ENCODE data around the gene PHLPP1.
A peak's percentile ranks its signal among the peaks of the same experiment; 100 is the strongest.

PHLPP1 gene

DNA sequence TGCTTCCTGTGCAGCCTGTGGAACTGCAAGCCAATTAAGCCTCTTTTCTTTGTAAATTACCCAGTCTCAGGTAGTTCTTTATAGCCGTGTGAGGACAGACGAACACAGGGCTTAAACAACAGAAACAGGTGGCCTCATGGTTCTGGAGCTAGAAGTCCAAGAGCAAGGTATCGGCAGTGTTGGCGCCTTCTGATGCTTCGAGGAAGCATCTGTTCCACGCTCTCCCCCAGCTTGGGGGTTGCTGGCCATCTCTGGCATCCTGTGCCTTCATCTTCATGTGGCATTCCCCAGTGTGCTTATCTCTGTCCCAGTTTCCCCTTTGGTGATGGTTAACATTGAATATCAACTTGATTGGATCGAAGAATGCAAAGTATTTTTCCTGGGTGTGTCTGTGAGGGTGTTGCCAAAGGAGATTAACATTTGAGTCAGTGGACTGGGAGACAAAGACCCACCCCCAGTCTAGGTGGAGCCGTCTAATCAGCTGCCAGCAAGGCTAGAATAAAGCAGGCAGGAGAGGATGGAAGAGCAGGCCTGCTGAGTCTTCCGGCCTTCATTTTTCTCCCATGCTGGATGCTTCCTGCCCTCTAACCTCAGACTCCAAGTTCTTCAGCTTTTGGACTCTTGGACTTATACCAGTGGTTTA, 287.6 kb downstream of the PHLPP1 start:
- no peak for DNase-seq (ENCODE audit: low read depth in 2 of 2)

DNA sequence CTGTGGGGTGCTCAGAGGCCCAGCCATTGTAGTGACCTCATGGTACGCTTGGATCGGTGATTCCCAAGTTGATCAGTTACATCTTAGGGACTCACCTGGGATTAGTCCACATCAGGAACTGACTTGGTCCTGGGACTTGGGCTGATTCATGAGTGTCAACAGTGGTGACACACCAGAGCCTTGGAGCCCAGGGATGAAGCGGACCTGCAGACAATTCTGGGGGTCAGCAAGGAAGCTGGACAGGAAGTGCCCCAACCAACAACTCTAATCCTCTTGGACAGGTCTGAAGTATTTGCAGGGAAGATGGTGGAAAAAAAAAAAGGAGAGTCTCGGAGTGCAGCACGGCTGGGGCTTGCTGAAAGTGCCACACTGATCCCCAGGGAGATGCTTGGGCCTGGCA, 288.6 kb downstream of the PHLPP1 start:
- DNase-seq (ENCODE audit: low read depth in 2 of 2) = no peak

DNA sequence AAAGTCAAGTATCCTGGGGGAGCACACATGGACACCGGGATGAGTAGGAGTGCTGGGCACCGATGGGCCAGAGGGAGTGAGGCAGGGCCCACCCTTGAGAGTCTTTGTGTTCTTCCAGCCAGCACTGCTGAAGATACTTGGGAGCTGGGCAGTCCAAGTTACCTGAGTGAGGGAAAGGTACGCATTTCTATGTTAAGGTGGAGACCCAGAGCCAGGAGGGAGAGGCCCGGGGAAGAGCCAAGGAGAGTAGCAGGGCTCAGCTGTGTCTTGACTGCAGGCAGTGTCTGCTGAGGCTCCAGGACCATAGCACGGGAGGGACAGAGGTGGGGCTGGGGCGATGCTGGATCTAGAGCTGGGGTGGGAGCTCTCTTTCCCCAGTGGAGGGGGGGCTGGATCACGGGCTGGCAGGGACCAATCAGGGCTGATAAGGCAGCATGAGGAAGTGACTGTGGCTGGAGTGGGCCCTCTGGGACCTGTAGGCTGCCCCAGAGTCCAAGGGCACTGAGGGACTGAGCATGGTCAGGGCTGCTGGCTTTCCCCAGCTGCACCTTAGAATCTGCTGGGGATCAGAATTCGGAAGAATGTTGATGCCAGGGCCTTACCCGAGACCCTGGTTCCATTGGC, 289.2 kb downstream of the PHLPP1 start:
- no peak for DNase-seq (ENCODE audit: low read depth in 2 of 2)

DNA sequence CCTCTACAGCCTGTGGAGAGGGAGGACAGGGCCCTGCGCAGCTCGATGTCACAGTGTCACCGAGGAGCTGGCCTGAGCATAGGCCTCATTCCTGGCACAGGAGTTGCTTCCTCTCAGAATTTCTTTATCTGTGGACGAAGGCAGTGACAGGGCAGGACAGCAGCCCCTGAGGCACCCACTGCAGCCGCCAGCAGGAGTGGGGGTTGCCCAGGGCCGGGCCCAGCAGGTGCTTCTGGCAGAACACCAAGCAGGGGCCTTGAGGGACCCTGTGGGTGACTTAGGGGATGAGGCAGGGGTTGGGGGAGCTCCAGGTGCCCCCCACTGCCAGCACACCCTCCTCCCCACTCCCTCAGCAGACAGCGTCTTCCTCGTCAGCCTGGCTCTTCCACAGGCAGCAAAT, 290.0 kb downstream of the PHLPP1 start:
- DNase-seq (ENCODE audit: low read depth in 2 of 2) = no peak

DNA sequence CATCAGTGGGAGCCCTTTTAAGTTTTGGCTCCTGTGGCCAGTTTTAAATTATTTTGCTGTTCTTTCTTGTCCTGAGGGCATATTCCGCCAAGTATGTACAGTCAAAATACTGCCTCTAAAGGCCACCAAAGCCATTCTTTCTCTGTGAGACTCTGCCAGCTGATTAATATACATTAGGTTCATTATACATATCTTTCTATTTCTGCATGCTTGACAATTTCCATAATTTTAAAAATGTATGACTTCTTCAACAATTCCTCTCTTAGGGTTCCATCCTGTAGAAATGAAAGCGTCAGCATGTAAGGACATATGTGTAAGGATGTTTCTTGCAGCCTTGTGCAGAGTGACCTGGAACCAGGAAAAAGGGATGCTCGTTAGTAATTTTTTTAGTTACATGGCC, 291.9 kb downstream of the PHLPP1 start:
- no peak for DNase-seq (ENCODE audit: low read depth in 2 of 2)

DNA sequence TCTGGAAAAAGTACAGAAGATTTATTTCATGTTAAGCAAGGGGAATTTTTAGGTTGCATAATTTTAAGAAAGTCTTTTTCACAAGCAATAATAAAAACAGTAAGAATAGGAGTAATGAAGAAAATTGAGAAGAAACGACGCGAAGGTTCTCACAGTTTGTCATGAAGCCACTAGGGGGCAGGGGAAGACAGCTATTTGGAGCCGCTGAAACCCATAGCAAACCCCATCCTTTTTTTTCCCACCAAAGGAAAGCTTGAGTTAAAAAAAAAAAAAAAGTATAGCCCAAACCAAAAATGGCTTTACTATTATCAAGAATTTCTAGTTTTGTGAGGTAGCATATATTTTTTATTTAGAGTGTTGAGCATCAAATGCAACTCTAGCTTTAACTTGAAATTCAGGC, 300.9 kb downstream of the PHLPP1 start:
- DNase-seq (ENCODE audit: low read depth in 2 of 2) = peak; percentile 16 to 24

DNA sequence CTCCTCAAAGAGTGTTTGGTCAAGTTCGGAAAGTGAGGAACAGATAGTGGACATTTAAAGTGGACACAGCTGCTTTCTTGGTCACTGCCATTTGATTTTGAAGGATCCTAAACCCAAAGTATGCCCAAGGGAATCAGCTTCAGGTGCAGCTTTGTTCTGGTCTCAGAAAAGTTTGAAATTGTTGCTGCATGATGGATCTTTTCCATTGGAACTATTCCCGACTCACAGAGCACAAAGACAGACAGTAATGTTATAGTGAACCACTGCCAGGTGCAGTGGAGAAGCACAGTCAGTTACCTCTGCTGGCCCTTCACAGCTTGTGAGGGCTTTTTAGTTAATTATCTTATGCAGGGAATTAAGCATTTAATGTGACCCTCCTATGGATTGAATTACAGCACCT, 301.7 kb downstream of the PHLPP1 start:
- no peak for DNase-seq (ENCODE audit: low read depth in 2 of 2)

DNA sequence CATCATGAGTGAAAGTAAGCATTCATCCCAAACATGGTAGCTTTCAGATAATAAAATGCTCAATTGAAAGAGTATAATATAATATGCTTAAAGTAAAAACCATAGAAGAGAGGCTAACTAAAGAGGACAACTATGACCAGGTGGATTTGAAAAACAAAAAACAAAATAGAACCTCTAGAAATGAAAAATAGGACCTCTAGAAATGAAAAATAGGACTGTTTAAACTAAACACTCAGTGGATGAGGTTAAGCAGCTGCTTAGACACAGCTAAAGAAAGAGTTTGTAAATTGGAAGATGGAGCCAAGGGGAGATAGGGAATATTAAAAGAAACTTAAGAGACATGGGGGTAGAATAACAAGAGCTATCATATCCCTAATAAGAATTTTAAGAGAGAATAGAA, 302.6 kb downstream of the PHLPP1 start:
- DNase-seq (ENCODE audit: low read depth in 2 of 2) = no peak

DNA sequence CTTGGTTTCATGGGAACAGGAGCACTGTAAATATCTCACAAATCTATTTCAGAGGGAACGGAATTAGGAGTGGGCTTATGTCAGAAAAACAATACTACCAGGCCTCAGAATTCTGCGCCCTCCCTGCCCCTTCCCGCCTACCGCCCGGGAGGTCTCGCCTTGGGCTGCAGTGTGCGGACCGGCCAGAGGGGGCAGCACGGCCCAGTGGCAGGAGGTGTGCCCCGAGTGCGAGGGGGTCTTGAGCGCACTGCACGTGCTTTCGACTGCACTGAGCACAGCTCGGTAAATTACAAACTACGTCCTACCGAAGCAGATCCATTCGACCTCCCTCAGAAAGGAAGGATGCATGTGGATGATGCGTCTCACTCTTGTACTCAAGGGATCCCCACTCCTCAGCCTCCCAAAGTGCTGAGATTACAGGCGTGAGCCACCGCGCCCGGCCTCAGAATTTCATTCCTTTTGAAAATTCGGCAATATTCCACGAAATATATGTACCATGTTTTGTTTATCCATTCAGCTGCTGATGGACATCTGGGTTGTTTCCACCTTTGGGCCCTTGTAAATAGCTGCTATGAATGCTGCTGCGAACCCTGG, 307.2 kb downstream of the PHLPP1 start:
- peak in 1 of 2 donors; percentile 24 for DNase-seq (ENCODE audit: low read depth in 2 of 2)

DNA sequence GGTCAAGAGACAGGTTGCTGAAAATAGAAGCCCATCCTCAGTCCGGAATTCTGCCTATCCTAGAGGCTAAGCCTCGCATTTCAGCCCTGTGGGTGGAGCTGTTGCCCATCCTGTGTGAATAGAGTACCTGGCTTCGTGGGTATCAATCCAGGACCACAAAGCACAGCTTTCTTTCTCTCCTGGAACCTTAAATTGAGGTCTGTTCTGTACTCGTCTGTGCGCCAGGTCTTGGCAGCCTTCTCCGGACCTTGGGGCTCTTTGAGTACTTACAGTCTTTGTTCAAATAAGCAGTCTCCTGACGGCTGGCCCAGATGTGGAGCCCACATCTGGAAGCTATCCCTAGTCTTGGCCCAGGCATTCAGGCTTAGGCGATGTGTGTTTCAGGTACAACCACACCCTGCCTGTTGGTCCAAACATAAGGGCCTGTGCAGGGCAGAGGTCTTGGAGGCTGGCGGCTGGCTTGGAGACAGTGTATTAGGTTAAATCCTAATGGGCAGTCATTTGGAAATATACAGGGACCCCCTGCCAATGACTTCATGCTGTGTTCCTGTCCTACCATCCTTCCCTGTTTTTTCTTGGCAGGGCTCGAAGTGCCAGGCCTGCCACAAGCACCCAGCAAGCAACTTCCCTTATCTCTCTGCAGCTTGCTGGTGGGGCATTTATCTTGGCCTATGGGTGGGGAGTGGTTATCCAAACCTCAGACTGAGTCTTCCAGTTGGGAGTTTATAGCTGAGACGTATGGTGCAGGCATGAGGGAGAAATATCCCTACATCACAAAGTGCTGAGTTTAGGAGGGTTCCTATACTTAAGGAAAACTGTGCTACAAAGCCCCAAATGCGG, 310.1 kb downstream of the PHLPP1 start:
- DNase-seq (ENCODE audit: low read depth in 2 of 2) = no peak

DNA sequence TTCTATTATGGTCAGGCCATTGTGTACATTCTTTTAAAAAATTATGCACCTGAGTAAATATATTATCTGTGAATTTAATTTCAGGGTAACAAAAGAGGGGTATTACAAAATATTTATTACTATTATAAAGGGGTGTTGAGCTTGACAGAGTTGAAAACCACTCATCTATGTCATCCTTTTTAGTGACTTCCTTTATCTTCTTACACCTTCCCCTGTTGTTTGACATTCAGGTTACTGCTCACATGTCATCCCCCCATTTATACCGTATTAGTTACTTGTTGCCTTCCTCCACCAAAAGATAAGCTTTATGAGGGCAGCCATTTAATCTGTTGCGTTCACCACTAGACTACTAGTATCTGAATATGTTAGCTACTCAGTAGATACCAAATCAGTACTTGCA, 313.0 kb downstream of the PHLPP1 start:
- no peak for DNase-seq (ENCODE audit: low read depth in 2 of 2)
